GM12875 (cell line): ENCODE measurements around the gene ACAP3.
A peak's percentile ranks its signal among the peaks of the same experiment; 100 is the strongest.

Experiments
- H3K4me3 ChIP-seq: one replicate; pipeline ENCODE4 v1.5.1; 2011; ENCODE audit warnings: low read depth, low read length, control low read depth
- TF ChIP-seq, protein P1 (sequence below): IDR thresholded peaks from 2 replicates; pipeline ENCODE4 v1.5.1; 2011; ENCODE audit warnings: low read depth, mild to moderate bottlenecking, control low read depth, inconsistent platforms, low read length, moderate library complexity, borderline replicate concordance; ENCODE audit not compliant: insufficient read depth

ACAP3 gene

DNA sequence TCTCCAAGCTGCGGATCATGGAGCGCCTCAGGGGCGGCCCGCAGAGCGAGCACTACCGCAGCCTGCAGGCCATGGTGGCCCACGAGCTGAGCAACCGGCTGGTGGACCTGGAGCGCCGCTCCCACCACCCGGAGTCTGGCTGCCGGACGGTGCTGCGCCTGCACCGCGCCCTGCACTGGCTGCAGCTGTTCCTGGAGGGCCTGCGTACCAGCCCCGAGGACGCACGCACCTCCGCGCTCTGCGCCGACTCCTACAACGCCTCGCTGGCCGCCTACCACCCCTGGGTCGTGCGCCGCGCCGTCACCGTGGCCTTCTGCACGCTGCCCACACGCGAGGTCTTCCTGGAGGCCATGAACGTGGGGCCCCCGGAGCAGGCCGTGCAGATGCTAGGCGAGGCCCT is 19.6 kb upstream of the ACAP3 start:
- no peak overlapping the region for H3K4me3 ChIP-seq
- TF ChIP-seq, protein P1, sequence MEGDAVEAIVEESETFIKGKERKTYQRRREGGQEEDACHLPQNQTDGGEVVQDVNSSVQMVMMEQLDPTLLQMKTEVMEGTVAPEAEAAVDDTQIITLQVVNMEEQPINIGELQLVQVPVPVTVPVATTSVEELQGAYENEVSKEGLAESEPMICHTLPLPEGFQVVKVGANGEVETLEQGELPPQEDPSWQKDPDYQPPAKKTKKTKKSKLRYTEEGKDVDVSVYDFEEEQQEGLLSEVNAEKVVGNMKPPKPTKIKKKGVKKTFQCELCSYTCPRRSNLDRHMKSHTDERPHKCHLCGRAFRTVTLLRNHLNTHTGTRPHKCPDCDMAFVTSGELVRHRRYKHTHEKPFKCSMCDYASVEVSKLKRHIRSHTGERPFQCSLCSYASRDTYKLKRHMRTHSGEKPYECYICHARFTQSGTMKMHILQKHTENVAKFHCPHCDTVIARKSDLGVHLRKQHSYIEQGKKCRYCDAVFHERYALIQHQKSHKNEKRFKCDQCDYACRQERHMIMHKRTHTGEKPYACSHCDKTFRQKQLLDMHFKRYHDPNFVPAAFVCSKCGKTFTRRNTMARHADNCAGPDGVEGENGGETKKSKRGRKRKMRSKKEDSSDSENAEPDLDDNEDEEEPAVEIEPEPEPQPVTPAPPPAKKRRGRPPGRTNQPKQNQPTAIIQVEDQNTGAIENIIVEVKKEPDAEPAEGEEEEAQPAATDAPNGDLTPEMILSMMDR = no peak

DNA sequence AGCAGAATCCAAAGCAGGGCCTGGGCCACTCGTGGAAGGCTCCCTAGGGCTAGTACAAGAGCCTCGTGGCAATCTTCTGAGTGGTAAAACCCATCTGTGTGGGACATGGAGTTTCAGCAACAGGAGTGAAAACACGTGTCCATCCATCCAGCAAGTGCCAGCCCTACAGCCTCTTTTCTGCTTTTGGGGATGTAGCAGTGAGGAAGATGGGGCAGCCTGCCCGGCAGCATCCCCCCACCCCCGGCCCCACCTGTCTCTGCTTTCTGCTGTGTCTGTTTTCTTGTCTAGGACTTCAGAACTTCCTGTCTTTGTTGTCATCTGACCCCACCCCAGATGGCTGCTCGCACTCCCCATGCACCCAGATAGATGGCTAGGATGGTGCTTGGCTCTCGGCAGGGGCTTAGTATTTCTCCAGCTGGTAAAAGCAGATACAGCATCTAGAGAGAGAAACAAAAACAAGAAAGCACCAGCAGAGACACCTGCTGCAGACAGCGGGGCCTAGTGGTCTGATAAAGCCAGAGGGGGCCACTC is 18.4 kb upstream of the ACAP3 start:
- TF ChIP-seq, protein P1 = no peak
- H3K4me3 ChIP-seq = no peak overlapping the region

DNA sequence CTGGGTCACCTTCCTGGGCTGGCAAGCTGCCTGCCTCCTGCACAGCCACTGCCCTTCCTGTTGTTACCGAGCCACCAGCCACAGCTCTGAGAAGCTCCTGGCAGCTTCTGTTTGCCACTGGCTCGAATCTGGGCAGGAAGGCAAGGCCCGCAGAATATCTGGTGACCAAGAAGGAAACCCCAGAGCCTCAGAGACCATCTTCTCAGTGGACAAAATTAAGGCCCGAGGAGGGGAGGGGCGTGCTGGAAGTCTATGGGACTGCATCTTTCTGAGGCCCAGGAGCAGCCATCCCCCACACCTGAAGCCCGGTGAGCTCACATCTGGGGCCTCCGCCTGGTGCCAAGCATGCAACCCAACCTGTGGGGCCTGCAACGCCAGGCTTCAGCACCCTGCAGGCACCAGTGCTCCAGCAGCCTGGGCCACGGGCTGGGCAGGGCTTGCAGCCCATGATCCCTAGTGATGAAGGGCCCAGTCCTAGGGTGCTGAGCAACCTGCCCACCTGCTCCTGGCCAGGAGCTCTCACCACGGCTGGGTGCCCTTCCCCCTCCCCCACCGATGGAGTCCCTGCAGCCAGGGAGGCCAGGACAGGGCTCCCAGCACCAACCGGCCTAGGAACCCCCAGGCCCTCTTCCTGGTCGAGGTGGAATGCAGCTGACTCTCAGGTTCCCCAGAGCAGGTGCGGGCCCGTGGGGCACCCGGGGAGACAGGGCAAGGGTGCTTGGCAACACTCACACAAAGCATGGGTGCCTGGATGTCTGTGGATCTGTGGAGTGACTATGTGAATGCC is 17.8 kb upstream of the ACAP3 start:
- H3K4me3 ChIP-seq = peak overlapping the region; percentile 84
- TF ChIP-seq, protein P1 = no peak

DNA sequence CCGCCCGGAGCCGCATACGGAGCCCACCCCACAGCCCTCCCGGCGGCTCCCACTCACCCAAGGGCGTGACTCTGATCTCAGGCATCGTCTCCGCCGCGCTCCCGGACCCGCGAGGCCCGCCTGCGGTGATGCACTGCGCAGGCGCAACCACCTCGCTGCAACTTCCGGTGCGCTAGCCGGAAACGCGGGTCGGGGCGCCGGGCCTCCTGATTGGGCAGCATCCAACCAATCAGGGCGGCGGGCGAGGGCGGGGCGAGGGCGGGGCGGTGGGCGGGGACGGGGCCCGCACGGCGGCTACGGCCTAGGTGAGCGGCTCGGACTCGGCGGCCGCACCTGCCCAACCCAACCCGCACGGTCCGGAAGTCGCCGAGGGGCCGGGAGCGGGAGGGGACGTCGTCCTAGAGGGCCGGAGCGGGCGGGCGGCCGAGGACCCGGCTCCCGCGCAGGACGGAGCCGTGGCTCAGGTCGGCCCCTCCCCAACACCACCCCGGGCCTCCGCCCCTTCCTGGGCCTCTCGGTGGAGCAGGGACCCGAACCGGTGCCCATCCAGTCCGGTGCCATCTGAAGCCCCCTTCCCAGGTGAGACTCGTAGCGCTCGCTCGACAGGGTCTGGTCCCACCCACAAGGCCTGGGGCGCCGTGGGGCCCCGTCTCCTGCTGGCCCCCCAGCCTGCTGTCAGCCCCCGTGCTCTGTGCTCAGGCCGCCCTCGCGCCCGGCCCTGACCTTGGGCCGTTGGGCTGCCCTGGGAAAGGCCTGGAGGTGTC is 17.0 kb upstream of the ACAP3 start, which contains the start of the genes CPTP and INTS11:
TSS of gene CPTP (plus strand) at position 279 of the 764 bp plus-strand sequence. CDS start 2,109 bp downstream, outside the sequence.
TSS of gene INTS11 (minus strand) at position 137 of the 764 bp plus-strand sequence. CDS start at position 85, 52 bp downstream.
- TF ChIP-seq, protein P1 = no peak
- H3K4me3 ChIP-seq = peak within 1 kb of the TSS; percentile 84

DNA sequence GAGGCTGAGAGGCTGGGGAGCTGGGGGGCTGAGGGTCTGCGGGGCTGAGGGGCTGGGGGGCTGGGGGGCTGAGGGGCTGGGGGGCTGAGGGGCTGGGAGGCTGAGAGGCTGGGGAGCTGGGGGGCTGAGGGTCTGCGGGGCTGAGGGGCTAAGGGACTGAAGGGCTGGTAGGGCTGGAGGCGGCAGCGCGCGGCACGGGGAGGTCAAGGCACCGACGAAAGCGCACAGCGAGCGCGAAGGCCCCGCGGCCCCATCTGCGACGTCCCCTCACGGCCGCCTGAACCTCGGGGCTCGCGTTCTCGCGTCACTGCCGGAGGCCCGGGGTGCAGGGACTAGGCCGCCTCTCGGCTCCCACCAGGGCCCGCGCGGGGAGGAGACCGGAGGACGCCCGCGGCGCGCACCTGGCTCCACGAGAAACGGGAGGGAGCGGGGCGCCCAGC is 16.4 kb upstream of the ACAP3 start:
- TF ChIP-seq, protein P1 = no peak
- H3K4me3 ChIP-seq = peak overlapping the region; percentile 84

DNA sequence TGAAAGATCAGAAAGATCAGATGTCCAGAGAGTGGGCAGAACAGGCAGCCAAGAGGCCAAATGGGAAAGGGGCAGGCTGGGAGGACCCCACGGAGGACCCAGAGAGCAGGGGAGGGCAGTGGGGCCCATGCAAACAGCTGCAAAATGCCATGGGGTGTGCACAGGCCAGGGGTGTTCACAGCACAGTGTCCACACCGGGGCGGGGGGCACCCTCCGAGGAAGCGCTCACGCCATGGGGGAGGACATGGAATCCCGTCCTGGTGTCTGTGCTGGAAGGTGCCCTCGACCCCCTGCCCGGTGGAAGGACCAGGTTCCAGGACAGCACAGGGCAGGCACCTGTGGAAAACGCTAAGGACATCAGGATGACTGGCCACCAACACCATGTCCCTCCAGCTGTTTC is 15.2 kb upstream of the ACAP3 start:
- TF ChIP-seq, protein P1 = no peak
- no peak overlapping the region for H3K4me3 ChIP-seq
